ENCODE measurements around the gene ADCY10.
"Not testable (repeated sequence)": the region's sequence is repeated elsewhere in the genome, so short reads cannot be mapped to it uniquely, and the experiment has no call there.

The ADCY10 gene

DNA sequence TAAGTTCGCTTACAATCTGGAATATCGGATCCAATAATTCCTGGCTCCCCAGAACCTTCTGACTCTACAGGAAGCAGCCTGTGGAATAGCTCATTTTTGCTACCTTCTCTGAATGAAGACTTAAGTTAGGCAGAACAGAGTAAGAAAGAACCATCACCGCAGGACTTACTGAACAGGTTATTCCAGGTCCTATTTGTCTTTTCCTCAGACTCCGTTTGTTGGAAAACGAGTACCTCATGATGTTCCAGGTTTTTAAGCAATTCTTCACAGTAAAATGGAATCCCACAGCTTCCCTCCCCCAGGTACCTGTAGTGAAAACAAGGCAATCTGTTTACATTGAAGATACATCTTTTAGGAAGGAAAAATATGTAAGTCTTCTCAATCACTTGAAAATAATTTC lies 59.8 kb downstream of the ADCY10 start:
- DNase-seq (ENCODE audit: low spot score), result no peak

DNA sequence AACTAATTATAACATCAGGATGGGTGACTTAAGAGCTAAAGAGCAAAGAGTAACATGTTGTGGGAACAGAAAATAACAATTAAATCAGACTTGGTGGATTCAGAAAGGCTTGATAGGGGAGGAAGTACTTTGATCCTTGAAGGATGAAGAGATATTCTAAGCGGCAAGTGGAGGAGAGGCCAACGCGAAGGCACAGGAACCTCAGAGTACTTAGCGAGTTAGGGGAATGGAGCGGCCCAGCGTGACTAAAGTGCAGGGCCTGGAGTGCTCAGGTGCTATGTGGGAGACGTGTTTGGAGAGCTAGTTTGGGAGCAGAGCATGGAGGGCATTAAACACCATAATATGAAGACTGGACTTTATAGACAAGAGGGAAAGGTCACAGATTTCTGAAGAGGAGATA lies 64.3 kb downstream of the ADCY10 start:
- DNase-seq (ENCODE audit: low spot score), result no peak

DNA sequence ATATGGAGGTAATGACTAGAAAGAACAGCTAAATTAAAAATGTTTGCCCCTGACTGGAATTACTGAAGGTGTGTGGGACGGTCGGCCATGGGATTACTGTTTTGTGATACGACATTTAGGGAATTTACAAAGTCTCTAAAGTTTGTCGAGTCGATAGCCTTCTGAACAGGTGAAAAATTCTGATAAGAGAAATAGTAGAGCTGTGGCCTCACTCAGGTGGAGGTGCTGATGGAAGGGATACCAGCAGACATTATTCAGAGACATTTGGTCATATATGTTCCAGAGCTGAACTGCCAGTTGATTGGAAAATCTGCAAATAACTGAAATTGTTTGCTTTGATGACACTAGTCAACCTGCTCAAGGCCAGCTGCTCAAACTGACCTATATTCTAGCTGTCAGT lies 71.1 kb downstream of the ADCY10 start:
- DNase-seq (ENCODE audit: low spot score), result no peak

DNA sequence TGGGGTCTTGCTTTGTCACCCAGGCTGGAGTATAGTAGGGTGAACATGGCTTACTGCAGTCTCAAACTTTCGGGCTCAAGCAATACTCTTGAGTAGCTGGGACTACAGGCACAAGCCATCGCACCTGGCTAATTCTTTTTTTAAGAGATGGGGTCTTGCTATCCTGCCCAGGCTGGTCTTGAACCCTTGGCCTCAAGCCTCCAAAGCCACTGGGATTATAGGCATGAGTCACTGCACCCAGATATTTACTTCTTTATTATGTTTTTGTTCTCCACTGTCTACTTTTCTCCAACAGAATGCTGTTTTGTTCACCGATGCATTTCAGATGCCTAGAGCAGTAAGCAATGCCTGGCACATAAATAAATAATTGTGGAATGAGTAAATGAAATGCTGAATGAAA lies 72.4 kb downstream of the ADCY10 start:
- DNase-seq (ENCODE audit: low spot score), result no peak

DNA sequence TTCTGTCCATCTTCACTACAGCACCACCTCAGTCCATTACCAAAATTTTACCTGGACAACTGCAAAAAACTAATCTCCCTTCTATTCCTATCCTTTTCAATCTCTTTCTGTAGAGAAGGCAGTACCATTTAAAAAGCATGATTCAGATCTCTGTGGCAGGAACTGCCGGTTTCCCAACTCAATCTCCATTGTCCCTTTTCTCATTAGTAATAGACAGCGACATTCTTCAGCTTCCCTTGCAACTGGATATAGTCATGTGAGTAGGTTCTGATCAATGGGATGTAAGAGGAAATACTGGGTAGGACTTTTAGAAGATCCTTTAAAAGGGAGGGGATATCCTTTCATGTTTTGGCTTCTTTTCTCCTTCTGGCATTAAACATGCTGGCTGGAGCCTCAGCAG lies 74.9 kb downstream of the ADCY10 start:
- no peak for DNase-seq (ENCODE audit: low spot score)

DNA sequence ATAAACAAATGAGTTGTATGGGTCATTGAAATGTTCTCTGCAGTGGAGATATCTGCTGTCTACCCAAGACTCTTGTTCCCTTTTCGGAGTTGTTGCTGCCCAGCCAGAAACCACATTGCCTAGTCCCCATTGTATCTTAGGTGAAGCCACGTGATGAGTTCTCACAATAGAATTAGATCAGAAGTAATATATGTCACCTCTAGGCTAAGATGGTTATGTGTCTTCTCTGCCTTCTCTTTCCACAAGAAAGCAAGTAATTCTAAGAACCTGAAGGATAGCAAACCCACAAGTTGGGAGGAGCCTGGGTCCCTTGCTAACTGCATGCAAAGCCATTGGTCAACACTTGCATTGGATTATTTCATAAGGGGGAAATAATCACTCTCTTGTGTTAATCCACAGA lies 76.6 kb downstream of the ADCY10 start:
- DNase-seq (ENCODE audit: low spot score), result no peak

DNA sequence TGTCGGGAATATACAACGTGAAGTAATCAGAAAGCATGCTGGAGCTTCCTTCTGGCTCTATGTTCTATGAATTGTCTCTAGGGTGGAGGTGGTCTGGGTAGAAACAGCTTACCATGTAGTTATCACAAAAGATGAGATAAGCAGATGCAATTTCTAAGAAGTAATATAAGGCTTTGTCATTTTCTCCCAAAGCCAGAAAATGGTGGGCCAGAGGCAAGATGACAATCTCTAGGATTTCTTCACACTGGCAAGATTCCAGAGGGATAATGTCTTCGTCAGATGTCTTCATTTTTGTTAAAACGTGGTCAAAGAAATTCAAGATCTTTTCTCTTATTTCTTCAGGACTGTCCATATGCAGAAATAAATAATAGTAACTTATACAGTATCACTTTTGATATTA lies 77.7 kb downstream of the ADCY10 start:
- no peak for DNase-seq (ENCODE audit: low spot score)

DNA sequence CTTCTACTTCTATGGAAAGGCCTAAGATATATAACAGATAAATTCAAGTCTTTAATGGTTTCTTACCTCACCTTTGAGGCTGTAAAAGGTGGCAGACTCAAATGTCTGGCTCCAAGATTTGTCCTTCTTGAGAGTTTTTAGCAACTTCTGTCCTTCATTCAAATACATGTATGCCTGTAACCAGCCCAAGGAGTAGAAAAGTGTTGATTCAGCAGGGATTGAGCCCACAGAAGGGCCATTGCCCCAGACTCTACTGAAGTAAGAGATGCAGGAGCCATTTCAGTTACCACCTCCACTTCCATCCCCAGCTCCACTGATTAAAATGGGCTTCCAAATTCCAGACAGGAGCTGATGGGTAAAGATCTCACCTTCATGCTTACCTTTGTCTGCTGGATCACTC lies 80.0 kb downstream of the ADCY10 start:
- no peak for DNase-seq (ENCODE audit: low spot score)

DNA sequence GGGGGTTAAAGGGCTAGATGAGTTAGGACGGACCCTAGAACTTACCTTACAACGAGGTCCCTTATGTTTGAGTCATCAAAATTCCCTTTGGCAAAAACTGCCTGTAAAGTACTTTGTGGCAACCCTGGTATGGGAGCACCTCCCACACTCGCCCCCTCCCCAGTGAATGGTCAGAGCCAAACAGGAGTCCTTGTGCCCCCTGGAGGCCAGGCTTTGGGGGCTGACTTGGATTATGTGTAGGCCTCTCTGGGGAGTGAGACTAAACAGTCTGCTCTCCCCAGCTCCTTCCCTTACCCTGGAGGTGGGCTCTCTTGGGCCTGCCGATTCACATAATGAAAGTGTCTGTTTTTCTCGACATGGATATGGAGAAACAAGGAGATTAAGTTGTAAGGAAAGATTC lies 81.2 kb downstream of the ADCY10 start:
- no peak for DNase-seq (ENCODE audit: low spot score)

DNA sequence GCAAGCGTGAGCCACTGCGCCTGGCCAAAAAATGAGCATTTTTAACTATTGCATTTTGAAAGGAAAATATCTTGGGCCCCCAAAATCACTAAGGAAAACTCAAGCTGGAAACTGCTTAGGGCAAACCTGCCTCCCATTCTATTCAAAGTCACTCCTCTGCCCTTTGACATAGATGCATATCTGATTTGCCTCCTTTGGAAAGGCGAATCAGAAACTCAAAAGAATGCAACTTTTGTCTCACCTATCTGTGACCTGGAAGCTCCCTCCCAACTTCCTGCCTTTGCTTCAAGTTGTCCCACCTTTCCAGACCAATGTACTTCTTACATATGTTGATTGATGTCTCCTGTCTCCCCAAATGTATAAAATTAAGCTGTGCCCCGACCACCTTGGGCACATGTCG lies 83.3 kb downstream of the ADCY10 start:
- DNase-seq (ENCODE audit: low spot score), result not testable (repeated sequence)

DNA sequence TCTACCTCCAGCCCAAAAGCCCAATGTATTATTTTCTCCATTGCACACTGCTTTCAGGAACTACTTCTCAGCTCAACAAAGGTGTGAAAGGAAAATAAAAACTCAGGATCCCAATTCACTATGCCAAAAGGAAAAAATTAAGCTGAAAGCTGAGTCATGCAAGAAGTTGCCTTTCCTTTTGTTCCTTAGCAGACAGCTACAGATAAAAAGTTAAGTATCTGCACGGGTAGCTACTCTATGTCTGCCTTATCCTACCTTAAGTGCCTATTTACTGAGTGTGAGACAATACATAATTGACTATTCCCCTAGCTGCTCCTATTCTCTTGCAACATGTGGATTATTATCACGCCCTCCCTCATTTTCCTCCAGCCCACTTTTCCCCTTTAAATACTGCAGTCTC lies 84.1 kb downstream of the ADCY10 start:
- no peak for DNase-seq (ENCODE audit: low spot score)

DNA sequence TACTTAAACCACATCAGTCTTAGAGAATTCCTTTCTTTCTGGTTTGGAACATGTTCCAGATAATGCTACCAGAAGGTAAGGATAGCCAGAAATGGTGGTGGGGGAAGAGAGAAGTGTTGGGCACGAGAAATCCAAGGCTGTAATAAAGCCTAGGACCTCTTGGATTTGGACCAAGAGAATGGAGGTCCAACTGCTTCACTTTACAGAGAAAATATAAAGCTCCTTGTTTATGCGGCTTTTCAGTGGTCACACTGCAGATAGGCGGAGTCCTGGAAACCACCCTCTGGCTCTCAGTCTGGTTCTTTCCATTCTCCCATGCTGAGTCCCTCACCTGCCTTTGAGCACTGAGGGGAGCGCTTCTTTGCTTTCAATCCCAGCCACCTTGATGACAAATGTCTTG lies 87.8 kb downstream of the ADCY10 start:
- DNase-seq (ENCODE audit: low spot score), result no peak

DNA sequence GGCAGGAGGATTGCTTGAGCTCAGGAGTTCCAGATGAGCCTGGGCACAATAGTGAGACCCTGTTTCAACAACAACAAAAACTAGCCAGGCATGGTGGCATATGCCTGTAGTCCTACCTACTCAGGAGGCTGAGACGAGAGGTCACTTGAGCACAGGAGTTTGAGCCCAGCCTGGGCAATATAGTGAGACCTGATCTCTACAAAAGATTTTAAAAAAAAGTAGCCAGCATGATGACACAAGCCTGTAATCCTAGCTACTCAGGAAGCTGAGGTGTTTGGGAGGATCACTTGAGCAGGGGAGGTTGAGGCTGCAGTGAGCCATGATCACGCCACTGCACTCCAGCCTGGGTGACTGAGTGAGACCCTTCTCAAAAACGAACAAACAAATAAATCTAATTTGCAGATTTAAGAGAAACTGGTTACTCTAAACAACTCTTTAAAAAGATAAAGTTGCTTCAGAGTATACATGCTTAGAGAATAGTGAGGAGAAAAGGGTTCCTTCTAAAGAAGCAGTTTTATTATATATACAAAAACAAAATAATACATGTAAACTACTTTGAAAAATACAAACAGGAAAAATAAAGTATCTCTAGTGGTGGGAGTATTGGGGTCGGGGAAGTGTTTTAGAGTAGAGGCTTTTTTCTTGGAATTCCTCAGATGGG lies 88.4 kb downstream of the ADCY10 start:
- no peak for DNase-seq (ENCODE audit: low spot score)

DNA sequence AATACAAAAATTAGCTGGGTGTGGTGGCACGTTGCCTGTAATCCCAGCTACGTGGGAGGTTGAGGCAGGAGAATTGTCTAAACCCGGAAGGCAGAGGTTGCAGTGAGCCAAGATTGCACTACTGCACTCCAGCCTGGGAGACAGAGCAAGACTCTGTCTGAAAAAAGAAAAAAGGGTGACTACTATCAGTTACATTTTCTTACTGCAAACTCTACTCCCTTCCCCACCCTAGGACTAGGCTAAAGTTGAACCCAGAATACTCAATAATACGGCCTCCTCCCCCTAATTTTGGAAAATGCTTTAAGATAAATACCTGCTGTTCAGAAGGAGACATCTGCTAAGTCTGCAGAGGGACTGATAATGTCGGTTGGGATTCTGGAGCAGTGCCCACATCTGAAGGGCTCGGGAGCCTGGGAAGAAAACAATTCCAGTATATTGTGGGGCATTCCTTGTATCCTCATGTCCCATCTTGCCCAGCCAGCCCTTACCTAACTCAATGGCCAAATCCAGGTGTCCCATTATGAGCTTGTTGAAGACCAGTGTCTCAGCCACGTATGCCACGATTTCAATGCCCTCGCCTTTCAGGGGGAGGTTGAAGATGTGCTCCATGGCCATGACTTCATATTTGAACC lies 89.7 kb downstream of the ADCY10 start:
- DNase-seq (ENCODE audit: low spot score), result no peak

DNA sequence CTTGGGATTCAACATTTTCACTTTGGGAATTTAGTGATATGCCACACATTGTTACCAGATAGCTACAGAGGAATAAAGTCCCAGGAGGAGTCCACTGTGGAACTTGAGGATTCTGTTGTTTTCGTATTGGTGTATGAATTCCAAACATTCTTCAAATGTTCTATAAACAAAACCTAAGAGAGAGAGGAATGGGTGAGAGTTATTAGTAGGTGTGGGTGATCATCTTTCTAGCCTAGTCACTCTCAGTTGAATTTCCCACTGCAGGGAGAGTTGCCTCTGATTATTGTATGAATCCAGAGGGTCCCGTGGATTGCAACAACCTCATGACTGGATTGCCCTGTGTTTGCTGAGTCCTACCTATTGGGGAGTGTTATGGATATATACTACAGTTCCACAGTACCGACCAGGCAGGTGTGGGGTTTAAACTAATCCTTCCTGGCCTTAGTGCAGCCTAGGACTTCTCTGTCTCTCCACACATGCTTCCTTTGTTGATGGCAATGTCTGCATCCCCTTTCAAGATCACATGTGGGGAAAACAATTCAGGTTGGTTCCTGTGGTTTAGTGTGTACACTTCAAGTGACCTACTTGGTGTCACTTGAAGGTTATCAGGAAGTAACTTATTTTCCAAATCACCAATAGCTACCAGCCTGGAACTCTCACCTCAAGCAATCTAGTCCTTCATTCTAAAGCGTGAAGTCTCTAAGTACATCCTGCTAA lies 91.8 kb downstream of the ADCY10 start:
- peak; percentile 23 for DNase-seq (ENCODE audit: low spot score)

DNA sequence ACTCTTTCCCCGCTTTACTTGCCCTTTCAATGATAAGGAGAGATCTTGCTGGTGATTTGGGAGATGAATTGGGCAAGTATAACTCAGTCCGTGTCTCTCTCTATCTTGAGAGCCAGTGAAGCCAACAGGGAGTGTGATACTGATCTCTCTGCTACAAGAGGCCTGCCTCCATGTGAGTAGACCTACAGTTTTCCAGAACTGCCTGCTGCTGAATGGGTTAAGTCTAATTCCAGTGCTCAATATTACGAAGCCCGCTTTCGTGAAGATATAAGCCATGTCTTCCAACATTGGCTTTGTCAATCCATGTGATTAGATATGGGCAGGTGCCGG lies 92.6 kb downstream of the ADCY10 start:
- no peak for DNase-seq (ENCODE audit: low spot score)

DNA sequence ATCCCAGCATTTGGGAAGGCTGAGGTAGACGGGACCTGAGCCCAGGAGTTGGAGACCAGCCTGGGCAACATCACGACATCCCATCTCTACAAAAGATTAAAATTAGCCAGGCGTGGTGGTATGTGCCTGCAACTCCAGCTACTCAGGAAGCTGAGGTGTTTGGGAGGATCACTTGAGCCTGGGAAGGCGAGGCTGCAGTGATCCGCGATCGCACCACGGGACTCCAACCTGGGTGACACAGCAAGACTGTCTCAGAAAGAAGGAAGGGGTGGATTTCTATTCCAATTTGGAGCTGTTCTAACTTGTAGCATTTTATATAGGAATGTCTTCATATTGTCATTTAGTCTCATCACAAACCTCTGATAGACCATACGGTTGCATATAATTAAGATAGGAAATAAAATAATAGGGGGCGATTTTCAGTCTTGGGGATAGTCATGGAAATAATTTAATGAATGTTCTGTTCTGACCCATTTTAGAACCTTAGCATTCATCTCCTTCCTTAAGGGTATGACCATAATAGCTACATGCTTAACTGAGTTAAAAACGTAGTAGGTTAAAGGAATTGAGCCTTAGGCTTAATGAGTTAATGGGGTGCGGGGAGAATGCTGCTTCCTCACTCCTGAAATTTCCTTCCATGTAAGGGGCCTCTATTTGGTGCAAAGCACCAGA lies 93.1 kb downstream of the ADCY10 start:
- DNase-seq (ENCODE audit: low spot score), result no peak

DNA sequence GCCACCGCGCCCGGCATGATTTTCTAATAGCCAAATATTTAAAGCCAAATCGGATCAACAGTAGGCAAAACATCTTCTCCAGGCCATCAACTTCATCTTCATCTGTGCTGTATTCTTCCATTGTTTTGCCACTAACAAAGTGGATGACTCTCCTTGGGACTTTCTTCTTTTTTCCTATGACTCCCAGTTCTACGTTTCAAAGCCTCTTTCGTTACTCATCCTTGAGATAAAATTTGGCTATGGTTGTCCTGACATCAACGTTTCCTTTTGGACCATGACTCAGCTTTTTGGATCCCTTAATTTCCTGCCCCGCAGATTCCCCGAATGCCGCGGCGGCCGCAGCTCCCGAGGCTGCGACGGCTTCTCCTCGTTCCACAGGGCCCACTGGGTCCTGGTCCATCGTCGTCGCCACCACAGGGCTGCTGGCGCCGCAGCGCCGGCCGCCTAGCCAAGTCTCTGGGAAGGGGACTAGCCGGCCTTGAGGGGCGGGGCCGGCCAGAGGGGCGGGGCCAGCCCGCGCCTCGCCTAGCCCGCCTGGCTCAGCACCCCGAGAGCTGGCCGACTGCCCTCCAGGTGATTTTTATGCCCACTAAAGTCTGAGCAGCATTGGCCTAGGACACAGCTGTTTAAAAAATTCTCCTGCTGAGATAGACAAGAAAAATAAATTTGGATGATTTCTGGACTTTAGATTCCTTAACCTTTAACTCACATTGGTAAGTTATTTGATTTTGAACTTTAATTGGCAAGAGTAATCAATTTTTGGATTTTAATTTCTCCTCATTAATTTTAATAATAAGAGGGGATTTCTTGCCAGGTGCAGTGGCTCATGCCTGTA lies 93.9 kb downstream of the ADCY10 start:
- peak; percentile 95 for DNase-seq (ENCODE audit: low spot score)

DNA sequence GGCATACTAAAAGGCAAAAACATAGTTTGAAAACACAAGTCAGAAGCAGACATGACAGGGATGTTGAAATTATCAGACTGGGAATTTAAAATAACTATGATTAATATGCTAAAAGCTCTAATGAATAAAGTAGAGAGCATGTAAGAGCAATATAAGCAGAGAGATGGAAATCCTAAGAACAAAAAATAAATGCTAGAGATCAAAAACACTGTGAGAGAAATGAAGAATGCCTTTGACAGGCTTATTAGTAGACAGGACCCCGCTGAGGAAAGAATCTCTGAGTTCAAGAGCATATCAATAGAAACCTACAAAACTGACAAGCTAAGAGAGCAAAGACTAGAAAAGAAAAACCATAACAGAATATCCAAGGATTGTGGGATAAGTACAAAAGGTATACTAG lies 98.3 kb downstream of the ADCY10 start:
- no peak for DNase-seq (ENCODE audit: low spot score)

DNA sequence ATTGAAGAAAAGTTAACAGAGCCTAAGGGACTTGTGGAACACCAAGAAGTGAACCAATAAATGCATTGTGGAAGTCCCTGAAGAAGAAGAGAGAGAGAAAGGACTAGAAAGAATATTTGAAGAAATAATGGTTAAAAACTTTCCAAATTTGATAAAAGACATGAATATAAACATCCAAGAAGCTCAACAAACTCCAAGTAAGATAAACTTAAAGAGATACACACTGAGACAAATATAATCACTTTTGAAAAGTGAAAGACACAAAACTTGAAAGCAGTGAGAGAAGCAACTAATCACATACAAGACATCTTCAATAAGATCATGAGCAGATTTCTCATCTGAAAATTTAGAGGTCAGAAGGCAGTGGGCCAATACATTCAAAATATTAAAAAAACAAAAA lies 101.0 kb downstream of the ADCY10 start:
- DNase-seq (ENCODE audit: low spot score), result no peak

DNA sequence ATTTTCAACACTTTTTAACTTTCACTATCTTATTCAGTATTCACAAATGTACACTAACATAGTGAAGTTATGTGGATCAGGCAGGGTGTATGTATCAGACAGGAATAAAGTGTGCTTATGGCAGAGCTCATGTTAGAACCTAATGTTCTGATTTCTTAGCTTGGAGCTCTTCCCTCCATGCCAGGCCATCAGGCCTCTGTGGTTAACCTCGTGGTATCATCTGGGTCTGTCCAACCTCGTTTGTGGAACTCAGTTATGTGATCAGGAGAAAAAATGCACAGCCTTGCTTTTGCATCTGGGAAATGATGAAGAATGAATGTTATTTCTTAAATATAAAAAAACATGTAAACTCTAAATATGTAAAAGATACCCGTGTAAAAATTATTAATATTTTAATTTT lies 105.2 kb downstream of the ADCY10 start:
- peak; percentile 30 for DNase-seq (ENCODE audit: low spot score)

DNA sequence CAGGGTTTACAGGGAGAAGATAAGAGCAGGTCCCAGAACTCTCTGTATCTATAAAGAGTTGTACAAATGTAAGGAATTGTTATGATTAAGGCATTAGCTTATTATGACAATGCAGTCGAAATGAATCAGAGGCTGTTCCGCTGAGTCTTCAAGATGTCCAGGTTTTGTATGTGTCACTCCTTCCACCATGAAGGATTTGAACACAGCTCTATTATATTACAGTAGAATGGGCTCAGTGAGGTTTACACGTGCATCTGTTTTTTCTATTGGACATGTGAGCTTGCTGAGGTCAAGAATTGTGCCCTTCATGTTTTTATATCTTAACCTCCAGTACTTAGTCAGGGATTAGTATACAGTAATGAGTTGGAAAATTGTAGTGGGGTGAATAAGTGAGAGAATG lies 105.8 kb downstream of the ADCY10 start:
- DNase-seq (ENCODE audit: low spot score), result no peak
